HepG2 (cell line): Measurements from ENCODE around the gene CSNK1G1. TPM values are rescaled to one million over a fixed set of nuclear protein-coding genes. Genes with fewer than 3 reads are reported as not detected.

Experiments
- ERF ChIP-seq: IDR thresholded peaks from 2 replicates; pipeline ENCODE4 v1.6.1; 2018; ENCODE audit warnings: missing biosample characterization, missing genetic modification reagents
- GMEB1 ChIP-seq: sonication (generic); formaldehyde crosslinking; IDR thresholded peaks from 2 replicates; pipeline ENCODE4 v1.5.1; 2020; ENCODE audit warnings: missing genetic modification reagents, mild to moderate bottlenecking, borderline replicate concordance
- HMGA1 ChIP-seq: sonication (generic); formaldehyde crosslinking; conservative IDR thresholded peaks from 2 replicates; pipeline ENCODE4 v1.4.0; 2020; ENCODE audit warnings: missing genetic modification reagents
- JARID2 ChIP-seq: sonication (generic); formaldehyde crosslinking; IDR thresholded peaks from 2 replicates; pipeline ENCODE4 v1.8.1; 2023; ENCODE audit warnings: missing genetic modification reagents, inconsistent platforms; ENCODE audit not compliant: insufficient replicate concordance
- JUND ChIP-seq: sonication (generic); formaldehyde crosslinking; IDR thresholded peaks from 2 replicates; pipeline ENCODE4 v1.8.0; 2022; ENCODE audit warnings: mild to moderate bottlenecking, missing genetic modification reagents
- KDM3A ChIP-seq: IDR thresholded peaks from 2 replicates; pipeline ENCODE4 v1.6.1; 2018; ENCODE audit warnings: low read depth, missing compliant biosample characterization
- MXD4 ChIP-seq: IDR thresholded peaks from 2 replicates; pipeline ENCODE4 v1.6.1; 2016; ENCODE audit warnings: mild to moderate bottlenecking, missing biosample characterization, missing genetic modification reagents
- MZF1 ChIP-seq: sonication (generic); formaldehyde crosslinking; IDR thresholded peaks from 2 replicates; pipeline ENCODE4 v1.8.1; 2023; ENCODE audit warnings: mild to moderate bottlenecking, missing genetic modification reagents, borderline replicate concordance
- NR2F2 ChIP-seq: IDR thresholded peaks from 2 replicates; pipeline ENCODE4 v1.6.1; 2012; ENCODE audit warnings: low read depth, inconsistent platforms, borderline replicate concordance
- PAX8 ChIP-seq: sonication (generic); formaldehyde crosslinking; IDR thresholded peaks from 2 replicates; pipeline ENCODE4 v1.8.0; 2022; ENCODE audit warnings: mild to moderate bottlenecking, missing genetic modification reagents, borderline replicate concordance
- PHF8 ChIP-seq: sonication (generic); formaldehyde crosslinking; IDR thresholded peaks from 2 replicates; pipeline ENCODE4 v1.5.0; 2020; ENCODE audit warnings: missing genetic modification reagents
- THAP9 ChIP-seq: sonication (generic); formaldehyde crosslinking; IDR thresholded peaks from 2 replicates; pipeline ENCODE4; 2020; ENCODE audit warnings: missing genetic modification reagents, mild to moderate bottlenecking, borderline replicate concordance
- ZNF772 ChIP-seq: sonication (generic); formaldehyde crosslinking; IDR thresholded peaks from 2 replicates; pipeline ENCODE4 v1.5.0; 2020; ENCODE audit warnings: mild to moderate bottlenecking, missing genetic modification reagents
- ZSCAN22 ChIP-seq: sonication (generic); formaldehyde crosslinking; IDR thresholded peaks from 2 replicates; pipeline ENCODE4 v1.4.0; 2020; ENCODE audit warnings: mild to moderate bottlenecking, missing genetic modification reagents
- ZSCAN30 ChIP-seq: sonication (generic); formaldehyde crosslinking; IDR thresholded peaks from 2 replicates; pipeline ENCODE4 v1.5.0; 2020; ENCODE audit warnings: mild to moderate bottlenecking, missing genetic modification reagents
- polyA plus RNA-seq, 8 experiments: library from polyadenylated mRNA; depleted of rRNA in 3 of 8; stranded (reverse) in 7 of 8; unstranded in 1 of 8; fragments of >200 nt; fragmentation: Illumina TruSeq in 4 of 8; extraction: Trizol in 4 of 8; gene quantifications; 2 replicates each; pipeline versions ENCODE4 v1.2.1 to v1.2.3, GENCODE V29; 2011 to 2016; ENCODE audit warnings: low read depth in 4 of 8, missing spikeins in 1 of 8, mixed read lengths in 1 of 8; ENCODE audit not compliant: insufficient read depth in 1 of 8
- total RNA-seq, 5 experiments: library from RNA; depleted of rRNA; stranded (reverse); fragments of >200 nt; fragmentation: Illumina TruSeq; extraction: Trizol; gene quantifications; 2 replicates each; pipeline ENCODE4 v1.2.3, GENCODE V29; 2016; ENCODE audit warnings: low read depth in 1 of 5
- TF ChIP-seq, protein P1 (sequence below): sonication (generic); formaldehyde crosslinking; IDR thresholded peaks from 2 replicates; pipeline ENCODE4 v1.4.0; 2020; ENCODE audit warnings: missing genetic modification reagents
- TF ChIP-seq, protein P2 (sequence below): sonication (generic); formaldehyde crosslinking; IDR thresholded peaks from 2 replicates; pipeline ENCODE4 v1.4.0; 2020; ENCODE audit warnings: mild to moderate bottlenecking, missing genetic modification reagents
- TF ChIP-seq, protein P3 (sequence below): sonication (generic); formaldehyde crosslinking; IDR thresholded peaks from 2 replicates; pipeline ENCODE4 v1.5.0; 2020; ENCODE audit warnings: missing genetic modification reagents, mild to moderate bottlenecking, borderline replicate concordance

CSNK1G1 gene
- total and polyA plus RNA-seq, 2 of the 13 experiments (the other 11 are each of a cell fraction or from before 2014, with no cell fraction given) = 8.5 to 12.6 TPM

DNA sequence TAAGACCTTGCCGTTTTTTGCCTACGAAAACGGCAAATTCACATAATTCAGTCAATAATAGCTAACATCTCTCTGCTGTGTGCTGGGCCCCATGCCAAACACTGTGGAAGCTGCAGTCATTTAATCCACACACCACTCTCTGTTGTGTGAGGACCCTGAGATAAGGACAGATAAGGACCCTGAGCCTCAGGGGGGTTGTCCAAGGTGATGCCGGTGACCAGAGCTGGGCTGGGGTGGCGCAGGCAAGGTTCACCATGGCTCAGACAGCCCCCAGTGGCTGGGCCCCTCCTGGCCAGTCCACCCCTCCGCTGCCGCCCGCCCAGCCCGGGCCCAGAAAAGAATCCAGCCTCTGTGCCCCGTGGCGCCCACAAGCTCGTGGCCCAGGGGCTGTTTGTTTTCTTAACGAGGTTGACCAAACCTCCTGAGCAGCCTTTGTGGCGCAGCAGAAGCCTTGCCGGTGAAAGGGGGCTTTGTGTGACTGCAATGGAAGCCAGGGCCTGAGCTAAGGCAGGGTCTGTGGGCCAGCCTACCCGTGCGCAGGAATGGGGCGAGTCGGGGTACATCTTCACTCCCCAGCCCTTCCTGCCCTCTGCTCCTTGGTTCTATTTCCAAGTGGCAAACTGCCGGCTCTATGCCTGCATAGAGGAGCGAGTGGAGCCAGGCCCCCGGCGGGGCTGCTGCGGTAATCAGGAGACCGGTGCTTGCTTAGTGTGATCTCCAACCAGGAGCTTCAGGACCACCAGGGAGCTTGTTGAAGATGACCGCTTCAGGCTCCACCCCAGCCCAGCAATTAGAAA is 208.9 kb downstream of the CSNK1G1 start (continued):
- TF ChIP-seq, protein P1, sequence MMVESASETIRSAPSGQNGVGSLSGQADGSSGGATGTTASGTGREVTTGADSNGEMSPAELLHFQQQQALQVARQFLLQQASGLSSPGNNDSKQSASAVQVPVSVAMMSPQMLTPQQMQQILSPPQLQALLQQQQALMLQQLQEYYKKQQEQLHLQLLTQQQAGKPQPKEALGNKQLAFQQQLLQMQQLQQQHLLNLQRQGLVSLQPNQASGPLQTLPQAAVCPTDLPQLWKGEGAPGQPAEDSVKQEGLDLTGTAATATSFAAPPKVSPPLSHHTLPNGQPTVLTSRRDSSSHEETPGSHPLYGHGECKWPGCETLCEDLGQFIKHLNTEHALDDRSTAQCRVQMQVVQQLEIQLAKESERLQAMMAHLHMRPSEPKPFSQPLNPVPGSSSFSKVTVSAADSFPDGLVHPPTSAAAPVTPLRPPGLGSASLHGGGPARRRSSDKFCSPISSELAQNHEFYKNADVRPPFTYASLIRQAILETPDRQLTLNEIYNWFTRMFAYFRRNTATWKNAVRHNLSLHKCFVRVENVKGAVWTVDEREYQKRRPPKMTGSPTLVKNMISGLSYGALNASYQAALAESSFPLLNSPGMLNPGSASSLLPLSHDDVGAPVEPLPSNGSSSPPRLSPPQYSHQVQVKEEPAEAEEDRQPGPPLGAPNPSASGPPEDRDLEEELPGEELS = no peak; the same call in 1 of the 2 replicates
- TF ChIP-seq GMEB1 (CRISPR knock-in tag) = no peak
- TF ChIP-seq JUND (CRISPR knock-in tag) = no peak
- no peak for TF ChIP-seq PAX8 (CRISPR knock-in tag)
- TF ChIP-seq HMGA1 (CRISPR knock-in tag) = no peak
- no peak; the same call in 1 of the 2 replicates for TF ChIP-seq ZNF772 (CRISPR knock-in tag)
- TF ChIP-seq, protein P2, sequence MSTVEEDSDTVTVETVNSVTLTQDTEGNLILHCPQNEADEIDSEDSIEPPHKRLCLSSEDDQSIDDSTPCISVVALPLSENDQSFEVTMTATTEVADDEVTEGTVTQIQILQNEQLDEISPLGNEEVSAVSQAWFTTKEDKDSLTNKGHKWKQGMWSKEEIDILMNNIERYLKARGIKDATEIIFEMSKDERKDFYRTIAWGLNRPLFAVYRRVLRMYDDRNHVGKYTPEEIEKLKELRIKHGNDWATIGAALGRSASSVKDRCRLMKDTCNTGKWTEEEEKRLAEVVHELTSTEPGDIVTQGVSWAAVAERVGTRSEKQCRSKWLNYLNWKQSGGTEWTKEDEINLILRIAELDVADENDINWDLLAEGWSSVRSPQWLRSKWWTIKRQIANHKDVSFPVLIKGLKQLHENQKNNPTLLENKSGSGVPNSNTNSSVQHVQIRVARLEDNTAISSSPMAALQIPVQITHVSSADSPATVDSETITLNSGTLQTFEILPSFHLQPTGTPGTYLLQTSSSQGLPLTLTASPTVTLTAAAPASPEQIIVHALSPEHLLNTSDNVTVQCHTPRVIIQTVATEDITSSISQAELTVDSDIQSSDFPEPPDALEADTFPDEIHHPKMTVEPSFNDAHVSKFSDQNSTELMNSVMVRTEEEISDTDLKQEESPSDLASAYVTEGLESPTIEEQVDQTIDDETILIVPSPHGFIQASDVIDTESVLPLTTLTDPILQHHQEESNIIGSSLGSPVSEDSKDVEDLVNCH (CRISPR knock-in tag) = no peak
- TF ChIP-seq PHF8 (CRISPR knock-in tag) = peak; percentile 36; the same call in 1 of the 2 replicates
- no peak for TF ChIP-seq MZF1 (CRISPR knock-in tag)
- TF ChIP-seq, protein P3, sequence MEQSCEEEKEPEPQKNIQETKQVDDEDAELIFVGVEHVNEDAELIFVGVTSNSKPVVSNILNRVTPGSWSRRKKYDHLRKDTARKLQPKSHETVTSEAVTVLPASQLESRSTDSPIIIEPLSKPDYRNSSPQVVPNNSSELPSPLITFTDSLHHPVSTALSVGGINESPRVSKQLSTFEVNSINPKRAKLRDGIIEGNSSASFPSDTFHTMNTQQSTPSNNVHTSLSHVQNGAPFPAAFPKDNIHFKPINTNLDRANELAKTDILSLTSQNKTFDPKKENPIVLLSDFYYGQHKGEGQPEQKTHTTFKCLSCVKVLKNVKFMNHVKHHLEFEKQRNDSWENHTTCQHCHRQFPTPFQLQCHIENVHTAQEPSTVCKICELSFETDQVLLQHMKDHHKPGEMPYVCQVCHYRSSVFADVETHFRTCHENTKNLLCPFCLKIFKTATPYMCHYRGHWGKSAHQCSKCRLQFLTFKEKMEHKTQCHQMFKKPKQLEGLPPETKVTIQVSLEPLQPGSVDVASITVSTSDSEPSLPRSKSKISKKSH (CRISPR knock-in tag) = 0 out of 2 replicates have a peak, but pooled peaks have one; percentile 16
- TF ChIP-seq JARID2 = no peak
- no peak for TF ChIP-seq ZSCAN22 (CRISPR knock-in tag)
- peak; percentile 56; the same call in 1 of the 2 replicates for TF ChIP-seq ERF (CRISPR knock-in tag)
- TF ChIP-seq NR2F2 = no peak
- TF ChIP-seq ZSCAN30 = no peak
- TF ChIP-seq KDM3A (CRISPR knock-in tag) = no peak
- no peak for TF ChIP-seq MXD4 (CRISPR knock-in tag)
- TF ChIP-seq THAP9 = peak; percentile 48; the same call in 1 of the 2 replicates
